Measurements from ENCODE around the gene CA10. TPM values are rescaled to one million over a fixed set of nuclear protein-coding genes. Genes with fewer than 3 reads are reported as not detected.

Gene CA10
- total RNA-seq, 4 donors from 2014 or later: 0.96 to 4.1 (median 1.1) TPM; not detected in 1

DNA sequence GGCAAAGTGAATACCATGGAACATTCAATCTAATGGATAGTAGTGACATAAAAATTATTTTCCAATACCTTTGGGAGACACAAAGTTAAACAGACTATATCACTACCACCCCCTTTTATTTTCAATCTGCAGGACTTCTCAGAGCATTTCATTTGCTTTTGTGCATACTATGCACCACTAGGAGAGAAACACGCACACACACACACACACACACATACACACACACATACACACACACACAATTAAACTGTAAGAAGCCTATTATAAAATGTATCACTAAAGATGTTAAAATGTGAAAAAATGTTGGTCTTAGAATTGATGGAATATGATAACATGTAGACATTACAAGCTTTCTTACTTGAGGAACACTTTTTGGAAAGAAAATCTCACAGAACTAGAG, 331.4 kb downstream of the CA10 start:
- 75 to 80% methylated on average over 1 of the region's 1 CpG for WGBS, 2 donors (ENCODE audit: low coverage in 1 of 2)
- H3K36me3 ChIP-seq: no peaks in the 10 kb centered on the region
- TF ChIP-seq, protein P1, sequence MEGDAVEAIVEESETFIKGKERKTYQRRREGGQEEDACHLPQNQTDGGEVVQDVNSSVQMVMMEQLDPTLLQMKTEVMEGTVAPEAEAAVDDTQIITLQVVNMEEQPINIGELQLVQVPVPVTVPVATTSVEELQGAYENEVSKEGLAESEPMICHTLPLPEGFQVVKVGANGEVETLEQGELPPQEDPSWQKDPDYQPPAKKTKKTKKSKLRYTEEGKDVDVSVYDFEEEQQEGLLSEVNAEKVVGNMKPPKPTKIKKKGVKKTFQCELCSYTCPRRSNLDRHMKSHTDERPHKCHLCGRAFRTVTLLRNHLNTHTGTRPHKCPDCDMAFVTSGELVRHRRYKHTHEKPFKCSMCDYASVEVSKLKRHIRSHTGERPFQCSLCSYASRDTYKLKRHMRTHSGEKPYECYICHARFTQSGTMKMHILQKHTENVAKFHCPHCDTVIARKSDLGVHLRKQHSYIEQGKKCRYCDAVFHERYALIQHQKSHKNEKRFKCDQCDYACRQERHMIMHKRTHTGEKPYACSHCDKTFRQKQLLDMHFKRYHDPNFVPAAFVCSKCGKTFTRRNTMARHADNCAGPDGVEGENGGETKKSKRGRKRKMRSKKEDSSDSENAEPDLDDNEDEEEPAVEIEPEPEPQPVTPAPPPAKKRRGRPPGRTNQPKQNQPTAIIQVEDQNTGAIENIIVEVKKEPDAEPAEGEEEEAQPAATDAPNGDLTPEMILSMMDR (IDR thresholded peaks at IDR 0.05): no peak
- TF ChIP-seq POLR2A (IDR thresholded peaks at IDR 0.05) (no peak), EP300 (IDR thresholded peaks at IDR 0.05; ENCODE audit: low read depth) (no peak), POLR2AphosphoS5 (IDR thresholded peaks at IDR 0.05) (no peak)
- intact Hi-C loops (cut with DNase I; ENCODE audit: low total_unique reads): no loop called here
- no peaks in the 10 kb centered on the region for H3K9me3 ChIP-seq
- H3K27ac ChIP-seq: no peak overlapping the region
- H3K27me3 ChIP-seq: no peaks in the 10 kb centered on the region
- H3K4me1 ChIP-seq: no peaks in the 10 kb centered on the region
- in situ Hi-C loops (cut with MboI; ENCODE audit: low pct_ligation_motif_present in 1 of 4, low pct_unique_long_range_greater_than_20kb in 1 of 4, low sequenced_read_pairs in 3 of 4): no loop called here
- H3K4me3 ChIP-seq: no peak overlapping the region
- no peak for DNase-seq

DNA sequence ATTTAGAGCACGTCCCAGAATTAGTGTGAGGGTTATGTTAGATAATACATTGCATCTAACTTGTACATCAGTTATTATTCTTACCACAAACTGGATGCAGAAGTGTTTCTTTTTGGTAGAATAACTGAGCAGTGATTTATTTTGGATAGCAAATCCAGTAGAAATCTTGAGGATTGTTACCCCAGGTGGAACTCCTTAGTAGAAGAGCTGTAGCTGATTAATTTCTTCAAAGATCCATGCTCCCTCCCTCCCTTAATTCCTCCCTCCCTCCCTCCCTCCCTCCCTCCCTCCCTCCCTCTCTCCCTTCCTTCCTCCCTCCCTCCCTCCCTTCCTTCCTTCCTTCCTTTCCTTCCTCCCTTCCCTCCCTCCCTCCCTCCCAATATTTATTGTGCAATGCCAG, 337.7 kb downstream of the CA10 start:
- intact Hi-C loops (cut with DNase I; ENCODE audit: low total_unique reads): no loop called here
- in situ Hi-C loops (cut with MboI; ENCODE audit: low pct_ligation_motif_present in 1 of 4, low pct_unique_long_range_greater_than_20kb in 1 of 4, low sequenced_read_pairs in 3 of 4): no loop called here
- WGBS, 2 donors (ENCODE audit: low coverage in 1 of 2): 56 to 58% methylated on average over 1 of the region's 1 CpG

DNA sequence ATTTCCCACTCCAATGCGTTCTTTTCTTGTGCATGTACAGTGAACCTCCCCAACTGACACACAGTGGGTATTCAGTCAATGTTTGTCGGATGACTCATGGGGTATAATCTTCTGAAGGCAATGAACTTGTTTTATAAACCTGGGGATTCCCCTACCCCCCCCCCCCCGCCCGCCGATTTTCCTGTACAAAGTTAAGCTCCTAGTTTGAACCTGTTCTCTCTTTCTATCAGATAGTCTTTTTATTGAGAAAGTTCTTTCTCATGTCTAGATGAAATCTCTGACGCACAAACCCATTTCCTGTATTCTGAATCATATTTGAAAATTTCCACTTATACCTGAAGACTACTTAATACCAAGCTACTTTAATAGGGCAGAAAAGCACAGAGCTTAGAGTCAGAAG, 338.3 kb downstream of the CA10 start:
- no peaks in the 10 kb centered on the region for H3K9me3 ChIP-seq
- DNase-seq: no peak
- H3K4me3 ChIP-seq: no peak overlapping the region
- no peaks in the 10 kb centered on the region for H3K36me3 ChIP-seq
- TF ChIP-seq POLR2A (IDR thresholded peaks at IDR 0.05): no peak
- TF ChIP-seq, protein P1 (IDR thresholded peaks at IDR 0.05): no peak
- TF ChIP-seq POLR2AphosphoS5 (IDR thresholded peaks at IDR 0.05): no peak
- TF ChIP-seq EP300 (IDR thresholded peaks at IDR 0.05; ENCODE audit: low read depth): no peak
- H3K27ac ChIP-seq: no peak overlapping the region
- in situ Hi-C loops (cut with MboI; ENCODE audit: low pct_ligation_motif_present in 1 of 4, low pct_unique_long_range_greater_than_20kb in 1 of 4, low sequenced_read_pairs in 3 of 4): no loop called here
- whole genome bisulfite sequencing, 2 donors (ENCODE audit: low coverage in 1 of 2): 45 to 73% methylated on average over 2 to 6 of the region's 6 CpGs
- H3K27me3 ChIP-seq: no peaks in the 10 kb centered on the region
- H3K4me1 ChIP-seq: peaks cover 0 to 8% (median 0%) of the 10 kb centered on the region in 4 donors
- intact Hi-C loops (cut with DNase I; ENCODE audit: low total_unique reads): no loop called here

More for the DNA sequence above, 337.7 kb downstream of the CA10 start:
- TF ChIP-seq, protein P1 (IDR thresholded peaks at IDR 0.05): no peak
- no peak for TF ChIP-seq POLR2A (IDR thresholded peaks at IDR 0.05)
- no peak for TF ChIP-seq EP300 (IDR thresholded peaks at IDR 0.05; ENCODE audit: low read depth)
- no peak for TF ChIP-seq POLR2AphosphoS5 (IDR thresholded peaks at IDR 0.05)
- H3K36me3 ChIP-seq: no peaks in the 10 kb centered on the region
- no peak for DNase-seq
- H3K27me3 ChIP-seq: no peaks in the 10 kb centered on the region
- H3K4me1 ChIP-seq: peaks cover 0 to 6% (median 0%) of the 10 kb centered on the region in 4 donors
- H3K27ac ChIP-seq: no peak overlapping the region
- H3K9me3 ChIP-seq: no peaks in the 10 kb centered on the region
- H3K4me3 ChIP-seq: no peak overlapping the region

DNA sequence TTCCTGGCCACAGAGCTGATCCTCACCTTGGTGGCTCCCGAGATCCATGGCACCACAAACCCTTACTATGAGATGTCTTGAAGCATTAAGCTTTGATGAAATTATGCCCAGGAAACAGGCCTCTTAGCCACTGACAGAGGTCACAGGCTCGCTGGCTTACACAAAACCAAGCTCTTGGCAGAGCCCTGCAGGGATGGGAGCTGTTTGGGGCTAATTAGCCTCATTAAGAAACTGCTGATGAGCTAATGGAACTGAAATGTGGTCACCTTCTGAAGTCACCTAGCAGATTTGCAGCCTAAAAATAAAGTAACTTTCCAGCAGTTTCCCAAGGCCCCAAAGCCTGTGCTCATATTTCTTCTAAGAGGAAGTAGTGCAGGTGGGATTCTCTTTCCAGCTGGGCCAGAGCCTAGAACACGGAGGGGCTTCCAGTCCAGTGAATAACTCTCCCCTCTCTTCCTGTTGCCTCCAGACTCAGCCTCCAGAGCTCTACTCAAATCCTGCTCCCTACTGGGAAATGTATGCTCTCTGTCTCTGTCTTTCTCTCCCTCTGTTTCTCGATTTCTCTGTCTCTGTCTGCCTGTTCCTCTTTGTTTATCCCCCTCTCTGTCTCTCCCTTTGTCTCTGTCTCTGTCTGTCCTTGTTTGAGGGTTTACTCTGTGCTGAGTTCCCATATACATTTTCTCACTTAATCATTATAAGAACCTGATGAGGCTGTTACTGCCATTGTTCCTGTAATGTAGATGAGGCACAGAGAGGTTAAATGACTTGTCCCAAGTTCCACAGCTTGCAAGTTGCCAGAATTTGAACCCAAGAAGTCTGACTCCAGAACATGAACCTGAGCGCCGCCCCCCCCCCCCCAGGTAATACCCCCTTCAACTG, 338.9 kb downstream of the CA10 start:
- Histone ChIP-seq H3K27me3 (no peaks in the 10 kb centered on the region), H3K36me3 (no peaks in the 10 kb centered on the region), H3K9me3 (no peaks in the 10 kb centered on the region), H3K4me1 (peaks cover 0 to 14% (median 2%) of the 10 kb centered on the region in 4 donors), H3K4me3 (no peak overlapping the region), H3K27ac (no peak overlapping the region)
- WGBS, 2 donors (ENCODE audit: low coverage in 1 of 2): 59 to 66% methylated on average over 2 to 6 of the region's 6 CpGs
- intact Hi-C loops (cut with DNase I; ENCODE audit: low total_unique reads) (no loop called here), in situ Hi-C loops (cut with MboI; ENCODE audit: low pct_ligation_motif_present in 1 of 4, low pct_unique_long_range_greater_than_20kb in 1 of 4, low sequenced_read_pairs in 3 of 4) (no loop called here)
- no peak for DNase-seq
- TF ChIP-seq, protein P1 (IDR thresholded peaks at IDR 0.05): no peak
- TF ChIP-seq POLR2AphosphoS5 (IDR thresholded peaks at IDR 0.05): no peak
- TF ChIP-seq POLR2A (IDR thresholded peaks at IDR 0.05): no peak
- TF ChIP-seq EP300 (IDR thresholded peaks at IDR 0.05; ENCODE audit: low read depth): no peak

All from transverse colon (tissue), 4 donors.